ENCODE measurements around the gene CLCN6.

CLCN6 gene

GRCh38 chr1:11806307-11806936, 431 bp downstream of the CLCN6 start:
- Histone ChIP-seq H3K9me3 (no peaks in the 10 kb centered on the region), H3K36me3 (0 out of 2 replicates have a peak, but pooled peaks cover 3% of the 10 kb centered on the region), H3K4me1 (0 out of 2 replicates have a peak, but pooled peaks cover 3% of the 10 kb centered on the region), H3K27me3 (no peaks in the 10 kb centered on the region), H3K4me3 (ENCODE audit: low read depth, low read length) (peak overlapping the region; percentile 75)
- no peak for DNase-seq
- no peak for TF ChIP-seq CTCF (IDR thresholded peaks at IDR 0.05; ENCODE audit: low read depth, low read length)

DNA sequence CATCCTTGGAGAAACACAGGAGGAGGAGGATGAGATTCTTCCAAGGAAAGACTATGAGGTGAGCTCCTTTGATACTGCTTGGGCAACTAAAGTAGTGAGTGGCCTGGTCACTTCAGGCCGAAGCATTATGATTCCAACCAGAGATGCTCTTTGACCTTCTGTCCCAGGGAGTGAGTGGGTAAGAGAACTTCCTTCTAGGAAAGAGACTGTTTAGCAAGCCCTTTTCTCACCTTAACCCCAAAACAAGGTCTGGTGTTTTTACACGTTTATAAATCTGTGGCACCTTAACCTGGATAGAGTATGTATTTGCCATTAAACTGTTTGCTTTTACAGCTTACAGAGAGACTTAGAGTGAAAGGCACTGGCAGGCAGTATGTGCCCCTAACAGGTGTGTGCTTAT, 1.1 kb downstream of the CLCN6 start:
- Histone ChIP-seq H3K36me3 (0 out of 2 replicates have a peak, but pooled peaks cover 3% of the 10 kb centered on the region), H3K4me1 (0 out of 2 replicates have a peak, but pooled peaks cover 3% of the 10 kb centered on the region), H3K9me3 (no peaks in the 10 kb centered on the region), H3K27me3 (no peaks in the 10 kb centered on the region), H3K4me3 (ENCODE audit: low read depth, low read length) (peak overlapping the region; percentile 75)
- TF ChIP-seq CTCF (IDR thresholded peaks at IDR 0.05; ENCODE audit: low read depth, low read length): no peak
- no peak for DNase-seq

GRCh38 chr1:11813021-11813420, 7.0 kb downstream of the CLCN6 start:
- H3K36me3 ChIP-seq: 0 out of 2 replicates have a peak, but pooled peaks cover 3% of the 10 kb centered on the region
- no peaks in the 10 kb centered on the region for H3K9me3 ChIP-seq
- no peaks in the 10 kb centered on the region for H3K27me3 ChIP-seq
- H3K4me1 ChIP-seq: no peaks in the 10 kb centered on the region
- no peak overlapping the region for H3K4me3 ChIP-seq (ENCODE audit: low read depth, low read length)
- no peak for DNase-seq
- no peak for TF ChIP-seq CTCF (IDR thresholded peaks at IDR 0.05; ENCODE audit: low read depth, low read length)

- Histone ChIP-seq H3K27me3 (no peaks in the 10 kb centered on the region), H3K4me1 (no peaks in the 10 kb centered on the region), H3K9me3 (no peaks in the 10 kb centered on the region), H3K4me3 (ENCODE audit: low read depth, low read length) (no peak overlapping the region), H3K36me3 (no peaks in the 10 kb centered on the region)
- DNase-seq: no peak
- no peak for TF ChIP-seq CTCF (IDR thresholded peaks at IDR 0.05; ENCODE audit: low read depth, low read length)
These were observed 11.2 kb downstream of the CLCN6 start for GRCh38 chr1:11817192-11817591.

GRCh38 chr1:11822091-11822490, 16.1 kb downstream of the CLCN6 start:
- H3K27me3 ChIP-seq: no peaks in the 10 kb centered on the region
- no peaks in the 10 kb centered on the region for H3K9me3 ChIP-seq
- H3K4me1 ChIP-seq: no peaks in the 10 kb centered on the region
- H3K4me3 ChIP-seq (ENCODE audit: low read depth, low read length): no peak overlapping the region
- no peak for TF ChIP-seq CTCF (IDR thresholded peaks at IDR 0.05; ENCODE audit: low read depth, low read length)
- DNase-seq: no peak
- no peaks in the 10 kb centered on the region for H3K36me3 ChIP-seq

GRCh38 chr1:11823366-11824137, 17.6 kb downstream of the CLCN6 start:
- Histone ChIP-seq H3K36me3 (no peaks in the 10 kb centered on the region), H3K4me1 (no peaks in the 10 kb centered on the region), H3K27me3 (no peaks in the 10 kb centered on the region), H3K9me3 (no peaks in the 10 kb centered on the region), H3K4me3 (ENCODE audit: low read depth, low read length) (no peak overlapping the region)
- no peak for DNase-seq
- no peak for TF ChIP-seq CTCF (IDR thresholded peaks at IDR 0.05; ENCODE audit: low read depth, low read length)
